GM23338 (cell line): ENCODE data around the gene ZSCAN26. TPM values are rescaled to one million over a fixed set of nuclear protein-coding genes. Genes with fewer than 3 reads are reported as not detected.
A peak's percentile ranks its signal among the peaks of the same experiment; 100 is the strongest.

Source experiments
- ATAC-seq: fragments of 200-7000 bp; cut with Tn5 transposase; 3 replicates; pipeline ENCODE4 v1.9.1; 2020
- DNase-seq: peaks from one replicate; pipeline ENCODE4 v3.0.0-alpha.2; 2015; ENCODE audit warnings: low spot score
- H2AFZ ChIP-seq: fragments of 200-600 bp; sonication (generic); 2 replicates; pipeline ENCODE4 v1.8.0; 2016; ENCODE audit warnings: antibody characterized with exemption, mild to moderate bottlenecking, moderate library complexity
- H3F3A ChIP-seq: fragments of 200-600 bp; sonication (generic); replicated peaks from 2 replicates; pipeline ENCODE4 v1.8.0; 2017; ENCODE audit warnings: antibody characterized with exemption, mixed run types, low read depth
- H3K27ac ChIP-seq: fragments of 200-600 bp; sonication (generic); 2 replicates; pipeline ENCODE4 v1.6.1; 2016; ENCODE audit warnings: low read depth
- H3K27me3 ChIP-seq: fragments of 200-600 bp; sonication (generic); 2 replicates; pipeline ENCODE4 v1.8.0; 2016; ENCODE audit warnings: mild to moderate bottlenecking, mixed run types, moderate library complexity; ENCODE audit not compliant: insufficient read depth
- H3K36me3 ChIP-seq: fragments of 200-600 bp; sonication (generic); 2 replicates; pipeline ENCODE4 v1.8.0; 2016; ENCODE audit warnings: mild to moderate bottlenecking; ENCODE audit not compliant: insufficient read depth
- H3K4me1 ChIP-seq: fragments of 200-600 bp; sonication (generic); 2 replicates; pipeline ENCODE4 v1.8.0; 2016; ENCODE audit warnings: mild to moderate bottlenecking, moderate library complexity; ENCODE audit not compliant: insufficient read depth
- H3K4me2 ChIP-seq: fragments of 200-600 bp; sonication (generic); 2 replicates; pipeline ENCODE4 v1.7.1; 2017; ENCODE audit warnings: mixed run types
- H3K4me3 ChIP-seq: fragments of 200-600 bp; sonication (generic); 2 replicates; pipeline ENCODE4 v1.6.1; 2016; ENCODE audit warnings: mixed run types
- H3K79me2 ChIP-seq: fragments of 200-600 bp; sonication (generic); replicated peaks from 2 replicates; pipeline ENCODE4 v1.8.0; 2017; ENCODE audit warnings: mild to moderate bottlenecking; ENCODE audit not compliant: insufficient read depth
- H3K9me2 ChIP-seq: fragments of 200-600 bp; sonication (generic); 2 replicates; pipeline ENCODE4 v1.8.0; 2017; ENCODE audit not compliant: insufficient read depth
- H4K20me1 ChIP-seq: fragments of 200-600 bp; sonication (generic); replicated peaks from 2 replicates; pipeline ENCODE4 v1.8.0; 2017; ENCODE audit warnings: mild to moderate bottlenecking; ENCODE audit not compliant: insufficient read depth
- H3K27ac Mint-ChIP-seq: 2 replicates; pipeline ENCODE4 v1.8.0; 2020; ENCODE audit warnings: inconsistent platforms, mild to moderate bottlenecking, moderate library complexity, mixed read lengths
- H3K27me3 Mint-ChIP-seq: 3 replicates; pipeline ENCODE4 v1.8.0; 2022; ENCODE audit warnings: low read depth, mild to moderate bottlenecking, moderate library complexity, mixed read lengths, inconsistent platforms; ENCODE audit not compliant: insufficient read depth, poor library complexity
- H3K36me3 Mint-ChIP-seq: 3 replicates; pipeline ENCODE4 v1.8.0; 2021; ENCODE audit warnings: low read depth, mild to moderate bottlenecking, inconsistent platforms, moderate library complexity, mixed read lengths
- H3K4me1 Mint-ChIP-seq: 3 replicates; pipeline ENCODE4 v1.8.0; 2020; ENCODE audit warnings: mild to moderate bottlenecking, inconsistent platforms, mixed read lengths
- H3K4me3 Mint-ChIP-seq: 3 replicates; pipeline ENCODE4 v1.8.0; 2021; ENCODE audit warnings: moderate library complexity, mild to moderate bottlenecking, inconsistent platforms, mixed read lengths
- H3K9me3 Mint-ChIP-seq: 3 replicates; pipeline ENCODE4 v1.8.0; 2020; ENCODE audit warnings: moderate library complexity, mild to moderate bottlenecking, inconsistent platforms, mixed read lengths
- CREB1 ChIP-seq: fragments of 250-450 bp; sonication (Bioruptor Pico); IDR thresholded peaks from 2 replicates; pipeline ENCODE4 v1.5.0; 2020; ENCODE audit warnings: low read depth, mild to moderate bottlenecking, moderate library complexity
- EZH2 ChIP-seq: fragments of 200-600 bp; sonication (generic); IDR thresholded peaks from one replicate; pipeline ENCODE4 v1.8.0; 2017; ENCODE audit warnings: antibody characterized with exemption, mild to moderate bottlenecking, low read depth; ENCODE audit not compliant: unreplicated experiment
- EZH2phosphoT487 ChIP-seq: fragments of 200-600 bp; sonication (generic); IDR thresholded peaks from one replicate; pipeline ENCODE4 v1.8.1; 2018; ENCODE audit warnings: antibody characterized with exemption; ENCODE audit not compliant: unreplicated experiment
- JUNB ChIP-seq: IDR thresholded peaks from one replicate; pipeline ENCODE4 v1.6.1; 2016; ENCODE audit warnings: antibody characterized with exemption; ENCODE audit not compliant: unreplicated experiment
- NANOG ChIP-seq: IDR thresholded peaks from 2 replicates; pipeline ENCODE4 v1.6.1; 2016; ENCODE audit warnings: antibody characterized with exemption, borderline replicate concordance
- POLR2AphosphoS5 ChIP-seq: IDR thresholded peaks from 2 replicates; pipeline ENCODE4 v1.6.1; 2016; ENCODE audit warnings: antibody characterized with exemption, low read depth
- STAT1 ChIP-seq: IDR thresholded peaks from one replicate; pipeline ENCODE4 v1.6.1; 2016; ENCODE audit warnings: antibody characterized with exemption; ENCODE audit not compliant: unreplicated experiment
- ZNF114 ChIP-seq: fragments of 250-450 bp; sonication (Bioruptor Pico); IDR thresholded peaks from 2 replicates; pipeline ENCODE4 v1.5.0; 2020; ENCODE audit warnings: mild to moderate bottlenecking, moderate library complexity
- ZNF331 ChIP-seq: fragments of 250-450 bp; sonication (Bioruptor Pico); IDR thresholded peaks from 2 replicates; pipeline ENCODE4 v1.5.0; 2020; ENCODE audit warnings: low read depth, mild to moderate bottlenecking, moderate library complexity
- polyA plus RNA-seq: library from polyadenylated mRNA; unstranded; fragments of >200 nt; fragmentation: Nextera tagmentation; extraction: Ambion mirVana; gene quantifications from 2 replicates; pipeline ENCODE4 v1.2.1, GENCODE V29; 2016
- total RNA-seq: library from RNA; depleted of rRNA; stranded (reverse); fragments of >200 nt; shearing (Covaris generic); gene quantifications from 2 replicates; pipeline ENCODE4 v1.2.3, GENCODE V29; 2014
- TF ChIP-seq, protein P1 (sequence below): fragments of 250-450 bp; sonication (Bioruptor Pico); IDR thresholded peaks from 2 replicates; pipeline ENCODE4 v1.5.0; 2020; ENCODE audit warnings: mild to moderate bottlenecking, moderate library complexity
- TF ChIP-seq, protein P2 (sequence below), 2 experiments: fragments of 200-600 bp in 1 of 2; sonication (generic) in 1 of 2; conservative IDR thresholded peaks; 2 replicates each; pipeline versions ENCODE4 v1.5.1 to v1.6.1; 2016 to 2017; ENCODE audit warnings: antibody characterized with exemption in 2 of 2, low read depth in 2 of 2, mild to moderate bottlenecking in 2 of 2, moderate library complexity in 1 of 2
- TF ChIP-seq, protein P3 (sequence below): IDR thresholded peaks from one replicate; pipeline ENCODE4 v1.6.1; 2018; ENCODE audit warnings: antibody characterized with exemption; ENCODE audit not compliant: unreplicated experiment
- TF ChIP-seq, protein P4 (sequence below): IDR thresholded peaks from 2 replicates; pipeline ENCODE4 v1.6.1; 2016; ENCODE audit warnings: antibody characterized with exemption

ZSCAN26 gene
- total and polyA plus RNA-seq, 2 experiments from 2014 or later = 6.5 to 10.2 TPM

DNA sequence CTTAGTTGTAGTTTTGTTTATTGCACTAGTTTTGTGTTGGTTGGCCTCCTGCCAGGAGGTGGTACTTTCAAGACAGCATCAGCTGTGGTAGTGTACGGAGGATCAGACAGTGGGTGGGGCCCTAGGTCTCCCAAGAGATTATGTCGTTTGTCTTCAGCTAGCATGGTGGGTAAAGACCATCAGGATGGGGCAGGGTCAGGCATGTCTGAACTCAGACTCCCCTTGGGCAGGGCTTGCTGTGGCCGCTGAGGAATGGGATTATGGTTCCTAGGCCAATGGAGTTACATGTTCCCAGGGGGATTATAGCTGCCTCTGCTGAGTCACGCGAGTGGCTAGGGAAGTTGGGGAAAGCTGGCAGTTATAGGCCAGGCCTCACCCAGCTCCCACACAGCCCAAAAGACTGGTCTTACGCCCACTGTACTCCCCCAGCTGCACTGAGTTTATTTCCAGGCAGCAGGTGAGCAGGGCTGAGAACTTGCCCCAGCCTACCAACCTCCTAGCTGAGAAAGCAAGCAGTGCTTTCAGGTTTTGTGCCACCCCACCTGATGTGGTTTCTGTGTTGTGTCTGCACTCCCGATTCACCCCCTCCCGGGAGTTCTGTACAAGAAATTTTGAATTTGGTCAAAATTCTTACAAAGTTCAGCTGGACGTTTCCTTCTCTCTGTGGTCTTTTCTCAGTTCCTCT lies 44.3 kb downstream of the ZSCAN26 start:
- peak overlapping the region; percentile 48; the same call in 1 of the 2 replicates for H3K4me2 ChIP-seq
- Mint-ChIP-seq H3K4me3 (no peak overlapping the region), H3K36me3 (peaks cover 6% of the 10 kb centered on the region; the same call in 2 of the 3 replicates), H3K4me1 (peaks cover 20% of the 10 kb centered on the region), H3K27me3 (no peaks in the 10 kb centered on the region), H3K27ac (peak overlapping the region; percentile 49; the same call in 1 of the 2 replicates), H3K9me3 (peaks cover 3% of the 10 kb centered on the region; the same call in 1 of the 3 replicates)
- ATAC-seq (no peak), DNase-seq (no peak)
- no peaks in the 10 kb centered on the region for H4K20me1 ChIP-seq
- H3K27ac ChIP-seq = no peak overlapping the region
- H3K79me2 ChIP-seq = no peaks in the 10 kb centered on the region
- H3K9me2 ChIP-seq = no peaks in the 10 kb centered on the region
- no peaks in the 10 kb centered on the region for H3K27me3 ChIP-seq
- H3K4me3 ChIP-seq = no peak overlapping the region
- TF ChIP-seq JUNB (no peak), POLR2AphosphoS5 (no peak), EZH2 (no peak), ZNF114 (CRISPR knock-in tag) (no peak), CREB1 (CRISPR knock-in tag) (no peak), STAT1 (no peak), NANOG (no peak), EZH2phosphoT487 (no peak), ZNF331 (CRISPR knock-in tag) (no peak)
- TF ChIP-seq, protein P1, sequence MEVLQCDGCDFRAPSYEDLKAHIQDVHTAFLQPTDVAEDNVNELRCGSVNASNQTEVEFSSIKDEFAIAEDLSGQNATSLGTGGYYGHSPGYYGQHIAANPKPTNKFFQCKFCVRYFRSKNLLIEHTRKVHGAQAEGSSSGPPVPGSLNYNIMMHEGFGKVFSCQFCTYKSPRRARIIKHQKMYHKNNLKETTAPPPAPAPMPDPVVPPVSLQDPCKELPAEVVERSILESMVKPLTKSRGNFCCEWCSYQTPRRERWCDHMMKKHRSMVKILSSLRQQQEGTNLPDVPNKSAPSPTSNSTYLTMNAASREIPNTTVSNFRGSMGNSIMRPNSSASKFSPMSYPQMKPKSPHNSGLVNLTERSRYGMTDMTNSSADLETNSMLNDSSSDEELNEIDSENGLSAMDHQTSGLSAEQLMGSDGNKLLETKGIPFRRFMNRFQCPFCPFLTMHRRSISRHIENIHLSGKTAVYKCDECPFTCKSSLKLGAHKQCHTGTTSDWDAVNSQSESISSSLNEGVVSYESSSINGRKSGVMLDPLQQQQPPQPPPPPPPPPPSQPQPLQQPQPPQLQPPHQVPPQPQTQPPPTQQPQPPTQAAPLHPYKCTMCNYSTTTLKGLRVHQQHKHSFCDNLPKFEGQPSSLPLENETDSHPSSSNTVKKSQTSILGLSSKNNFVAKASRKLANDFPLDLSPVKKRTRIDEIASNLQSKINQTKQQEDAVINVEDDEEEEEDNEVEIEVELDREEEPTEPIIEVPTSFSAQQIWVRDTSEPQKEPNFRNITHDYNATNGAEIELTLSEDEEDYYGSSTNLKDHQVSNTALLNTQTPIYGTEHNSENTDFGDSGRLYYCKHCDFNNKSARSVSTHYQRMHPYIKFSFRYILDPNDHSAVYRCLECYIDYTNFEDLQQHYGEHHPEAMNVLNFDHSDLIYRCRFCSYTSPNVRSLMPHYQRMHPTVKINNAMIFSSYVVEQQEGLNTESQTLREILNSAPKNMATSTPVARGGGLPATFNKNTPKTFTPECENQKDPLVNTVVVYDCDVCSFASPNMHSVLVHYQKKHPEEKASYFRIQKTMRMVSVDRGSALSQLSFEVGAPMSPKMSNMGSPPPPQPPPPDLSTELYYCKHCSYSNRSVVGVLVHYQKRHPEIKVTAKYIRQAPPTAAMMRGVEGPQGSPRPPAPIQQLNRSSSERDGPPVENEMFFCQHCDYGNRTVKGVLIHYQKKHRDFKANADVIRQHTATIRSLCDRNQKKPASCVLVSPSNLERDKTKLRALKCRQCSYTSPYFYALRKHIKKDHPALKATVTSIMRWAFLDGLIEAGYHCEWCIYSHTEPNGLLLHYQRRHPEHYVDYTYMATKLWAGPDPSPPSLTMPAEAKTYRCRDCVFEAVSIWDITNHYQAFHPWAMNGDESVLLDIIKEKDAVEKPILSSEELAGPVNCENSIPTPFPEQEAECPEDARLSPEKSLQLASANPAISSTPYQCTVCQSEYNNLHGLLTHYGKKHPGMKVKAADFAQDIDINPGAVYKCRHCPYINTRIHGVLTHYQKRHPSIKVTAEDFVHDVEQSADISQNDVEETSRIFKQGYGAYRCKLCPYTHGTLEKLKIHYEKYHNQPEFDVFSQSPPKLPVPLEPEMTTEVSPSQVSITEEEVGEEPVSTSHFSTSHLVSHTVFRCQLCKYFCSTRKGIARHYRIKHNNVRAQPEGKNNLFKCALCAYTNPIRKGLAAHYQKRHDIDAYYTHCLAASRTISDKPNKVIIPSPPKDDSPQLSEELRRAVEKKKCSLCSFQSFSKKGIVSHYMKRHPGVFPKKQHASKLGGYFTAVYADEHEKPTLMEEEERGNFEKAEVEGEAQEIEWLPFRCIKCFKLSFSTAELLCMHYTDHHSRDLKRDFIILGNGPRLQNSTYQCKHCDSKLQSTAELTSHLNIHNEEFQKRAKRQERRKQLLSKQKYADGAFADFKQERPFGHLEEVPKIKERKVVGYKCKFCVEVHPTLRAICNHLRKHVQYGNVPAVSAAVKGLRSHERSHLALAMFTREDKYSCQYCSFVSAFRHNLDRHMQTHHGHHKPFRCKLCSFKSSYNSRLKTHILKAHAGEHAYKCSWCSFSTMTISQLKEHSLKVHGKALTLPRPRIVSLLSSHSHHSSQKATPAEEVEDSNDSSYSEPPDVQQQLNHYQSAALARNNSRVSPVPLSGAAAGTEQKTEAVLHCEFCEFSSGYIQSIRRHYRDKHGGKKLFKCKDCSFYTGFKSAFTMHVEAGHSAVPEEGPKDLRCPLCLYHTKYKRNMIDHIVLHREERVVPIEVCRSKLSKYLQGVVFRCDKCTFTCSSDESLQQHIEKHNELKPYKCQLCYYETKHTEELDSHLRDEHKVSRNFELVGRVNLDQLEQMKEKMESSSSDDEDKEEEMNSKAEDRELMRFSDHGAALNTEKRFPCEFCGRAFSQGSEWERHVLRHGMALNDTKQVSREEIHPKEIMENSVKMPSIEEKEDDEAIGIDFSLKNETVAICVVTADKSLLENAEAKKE (CRISPR knock-in tag) = no peak
- TF ChIP-seq, protein P2, sequence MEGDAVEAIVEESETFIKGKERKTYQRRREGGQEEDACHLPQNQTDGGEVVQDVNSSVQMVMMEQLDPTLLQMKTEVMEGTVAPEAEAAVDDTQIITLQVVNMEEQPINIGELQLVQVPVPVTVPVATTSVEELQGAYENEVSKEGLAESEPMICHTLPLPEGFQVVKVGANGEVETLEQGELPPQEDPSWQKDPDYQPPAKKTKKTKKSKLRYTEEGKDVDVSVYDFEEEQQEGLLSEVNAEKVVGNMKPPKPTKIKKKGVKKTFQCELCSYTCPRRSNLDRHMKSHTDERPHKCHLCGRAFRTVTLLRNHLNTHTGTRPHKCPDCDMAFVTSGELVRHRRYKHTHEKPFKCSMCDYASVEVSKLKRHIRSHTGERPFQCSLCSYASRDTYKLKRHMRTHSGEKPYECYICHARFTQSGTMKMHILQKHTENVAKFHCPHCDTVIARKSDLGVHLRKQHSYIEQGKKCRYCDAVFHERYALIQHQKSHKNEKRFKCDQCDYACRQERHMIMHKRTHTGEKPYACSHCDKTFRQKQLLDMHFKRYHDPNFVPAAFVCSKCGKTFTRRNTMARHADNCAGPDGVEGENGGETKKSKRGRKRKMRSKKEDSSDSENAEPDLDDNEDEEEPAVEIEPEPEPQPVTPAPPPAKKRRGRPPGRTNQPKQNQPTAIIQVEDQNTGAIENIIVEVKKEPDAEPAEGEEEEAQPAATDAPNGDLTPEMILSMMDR (conservative IDR thresholded peaks at IDR 0.05; ENCODE audit: low read depth in 2 of 2) = no peak
- TF ChIP-seq, protein P3, sequence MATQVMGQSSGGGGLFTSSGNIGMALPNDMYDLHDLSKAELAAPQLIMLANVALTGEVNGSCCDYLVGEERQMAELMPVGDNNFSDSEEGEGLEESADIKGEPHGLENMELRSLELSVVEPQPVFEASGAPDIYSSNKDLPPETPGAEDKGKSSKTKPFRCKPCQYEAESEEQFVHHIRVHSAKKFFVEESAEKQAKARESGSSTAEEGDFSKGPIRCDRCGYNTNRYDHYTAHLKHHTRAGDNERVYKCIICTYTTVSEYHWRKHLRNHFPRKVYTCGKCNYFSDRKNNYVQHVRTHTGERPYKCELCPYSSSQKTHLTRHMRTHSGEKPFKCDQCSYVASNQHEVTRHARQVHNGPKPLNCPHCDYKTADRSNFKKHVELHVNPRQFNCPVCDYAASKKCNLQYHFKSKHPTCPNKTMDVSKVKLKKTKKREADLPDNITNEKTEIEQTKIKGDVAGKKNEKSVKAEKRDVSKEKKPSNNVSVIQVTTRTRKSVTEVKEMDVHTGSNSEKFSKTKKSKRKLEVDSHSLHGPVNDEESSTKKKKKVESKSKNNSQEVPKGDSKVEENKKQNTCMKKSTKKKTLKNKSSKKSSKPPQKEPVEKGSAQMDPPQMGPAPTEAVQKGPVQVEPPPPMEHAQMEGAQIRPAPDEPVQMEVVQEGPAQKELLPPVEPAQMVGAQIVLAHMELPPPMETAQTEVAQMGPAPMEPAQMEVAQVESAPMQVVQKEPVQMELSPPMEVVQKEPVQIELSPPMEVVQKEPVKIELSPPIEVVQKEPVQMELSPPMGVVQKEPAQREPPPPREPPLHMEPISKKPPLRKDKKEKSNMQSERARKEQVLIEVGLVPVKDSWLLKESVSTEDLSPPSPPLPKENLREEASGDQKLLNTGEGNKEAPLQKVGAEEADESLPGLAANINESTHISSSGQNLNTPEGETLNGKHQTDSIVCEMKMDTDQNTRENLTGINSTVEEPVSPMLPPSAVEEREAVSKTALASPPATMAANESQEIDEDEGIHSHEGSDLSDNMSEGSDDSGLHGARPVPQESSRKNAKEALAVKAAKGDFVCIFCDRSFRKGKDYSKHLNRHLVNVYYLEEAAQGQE = no peak
- TF ChIP-seq, protein P4, sequence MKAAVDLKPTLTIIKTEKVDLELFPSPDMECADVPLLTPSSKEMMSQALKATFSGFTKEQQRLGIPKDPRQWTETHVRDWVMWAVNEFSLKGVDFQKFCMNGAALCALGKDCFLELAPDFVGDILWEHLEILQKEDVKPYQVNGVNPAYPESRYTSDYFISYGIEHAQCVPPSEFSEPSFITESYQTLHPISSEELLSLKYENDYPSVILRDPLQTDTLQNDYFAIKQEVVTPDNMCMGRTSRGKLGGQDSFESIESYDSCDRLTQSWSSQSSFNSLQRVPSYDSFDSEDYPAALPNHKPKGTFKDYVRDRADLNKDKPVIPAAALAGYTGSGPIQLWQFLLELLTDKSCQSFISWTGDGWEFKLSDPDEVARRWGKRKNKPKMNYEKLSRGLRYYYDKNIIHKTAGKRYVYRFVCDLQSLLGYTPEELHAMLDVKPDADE = no peak
- no peak overlapping the region for H2AFZ ChIP-seq
- peaks cover 21% of the 10 kb centered on the region for H3K4me1 ChIP-seq
- H3F3A ChIP-seq = no peaks in the 10 kb centered on the region
- no peaks in the 10 kb centered on the region for H3K36me3 ChIP-seq
